HPDE6-E6E7 (cell line): Measurements from ENCODE around the gene UBE2M.
"Not testable (repeated sequence)": the region's sequence is repeated elsewhere in the genome, so short reads cannot be mapped to it uniquely, and the experiment has no call there.

ENCODE experiments used
- DNase-seq: peaks from one replicate; pipeline ENCODE4 v3.0.0; 2011; ENCODE audit warnings: missing footprints; ENCODE audit errors: extremely low spot score

The UBE2M gene

GRCh38 chr19:58542641-58543372, 15.6 kb downstream of the UBE2M start:
- not testable (repeated sequence) for DNase-seq

GRCh38 chr19:58539169-58539559, 19.2 kb downstream of the UBE2M start:
- not testable (repeated sequence) for DNase-seq

GRCh38 chr19:58538257-58539168, 19.9 kb downstream of the UBE2M start:
- DNase-seq = no peak

- DNase-seq = no peak
Observed at GRCh38 chr19:58536852-58537798, 21.3 kb downstream of the UBE2M start.

- no peak for DNase-seq
Observed at GRCh38 chr19:58535857-58536256, 22.6 kb downstream of the UBE2M start.

- no peak for DNase-seq
Observed at GRCh38 chr19:58531034-58531840, 27.2 kb downstream of the UBE2M start.

GRCh38 chr19:58529405-58529804, 29.0 kb downstream of the UBE2M start:
- DNase-seq = no peak

- DNase-seq = no peak
Observed at GRCh38 chr19:58522709-58523108, 35.7 kb downstream of the UBE2M start.

GRCh38 chr19:58521651-58522050, 36.8 kb downstream of the UBE2M start:
- no peak for DNase-seq

- no peak for DNase-seq
Observed at GRCh38 chr19:58520257-58520599, 38.2 kb downstream of the UBE2M start.

GRCh38 chr19:58519355-58520256, 38.8 kb downstream of the UBE2M start, which contains the start of gene ZBTB45:
ZBTB45 (minus strand) TSS chr19:58519810; CDS start chr19:58517673, 2,137 bp downstream.
- DNase-seq = peak; percentile 78

- peak; percentile 68 for DNase-seq
Observed at GRCh38 chr19:58519087-58519354, 39.4 kb downstream of the UBE2M start.

GRCh38 chr19:58518256-58519086, 39.9 kb downstream of the UBE2M start:
- DNase-seq = no peak

GRCh38 chr19:58516964-58517833, 41.2 kb downstream of the UBE2M start:
- no peak for DNase-seq

- DNase-seq = no peak
Observed at GRCh38 chr19:58516246-58516836, 42.1 kb downstream of the UBE2M start.

- DNase-seq = no peak
Observed at GRCh38 chr19:58515259-58515658, 43.2 kb downstream of the UBE2M start.

GRCh38 chr19:58514564-58515022, 43.8 kb downstream of the UBE2M start:
- no peak for DNase-seq
